ENCODE data around the gene NID1. TPM values are rescaled to one million over a fixed set of nuclear protein-coding genes. Genes with fewer than 3 reads are reported as not detected.

The NID1 gene
- polyA plus RNA-seq, 1 donor = 76.0 TPM

- DNase-seq = no peak
- no peaks in the 10 kb centered on the region for H3K4me1 ChIP-seq (ENCODE audit: control insufficient read depth, insufficient read depth, low read length)
- no peaks in the 10 kb centered on the region for H3K27me3 ChIP-seq (ENCODE audit: control insufficient read depth, insufficient read depth, low read length)
- no peaks in the 10 kb centered on the region for H3K9me3 ChIP-seq (ENCODE audit: control insufficient read depth, low read depth, low read length)
- H3K36me3 ChIP-seq (ENCODE audit: control insufficient read depth, insufficient read depth, low read length) = peaks cover 15% of the 10 kb centered on the region
- no peak overlapping the region for H3K27ac ChIP-seq (ENCODE audit: low read length)
- no peak overlapping the region for H3K4me3 ChIP-seq (ENCODE audit: low read length)
- 40% methylated on average over 1 of the region's 5 CpGs for WGBS (ENCODE audit: insufficient coverage, low lambda C conversion rate)
Measured at GRCh38 chr1:235997931-235998330, 67.0 kb downstream of the NID1 start.

- no peak for DNase-seq
- WGBS (ENCODE audit: insufficient coverage, low lambda C conversion rate) = no CpG with 5 or more reads among the region's 5 CpGs
- no peak overlapping the region for H3K4me3 ChIP-seq (ENCODE audit: low read length)
- H3K9me3 ChIP-seq (ENCODE audit: control insufficient read depth, low read depth, low read length) = no peaks in the 10 kb centered on the region
- peaks cover 21% of the 10 kb centered on the region for H3K36me3 ChIP-seq (ENCODE audit: control insufficient read depth, insufficient read depth, low read length)
- no peaks in the 10 kb centered on the region for H3K4me1 ChIP-seq (ENCODE audit: control insufficient read depth, insufficient read depth, low read length)
- H3K27me3 ChIP-seq (ENCODE audit: control insufficient read depth, insufficient read depth, low read length) = no peaks in the 10 kb centered on the region
- no peak overlapping the region for H3K27ac ChIP-seq (ENCODE audit: low read length)
Measured at GRCh38 chr1:235997049-235997448, 67.8 kb downstream of the NID1 start.

- Histone ChIP-seq H3K27ac (ENCODE audit: low read length) (no peak overlapping the region), H3K9me3 (ENCODE audit: control insufficient read depth, low read depth, low read length) (no peaks in the 10 kb centered on the region), H3K4me3 (ENCODE audit: low read length) (no peak overlapping the region), H3K27me3 (ENCODE audit: control insufficient read depth, insufficient read depth, low read length) (no peaks in the 10 kb centered on the region), H3K36me3 (ENCODE audit: control insufficient read depth, insufficient read depth, low read length) (peaks cover 22% of the 10 kb centered on the region), H3K4me1 (ENCODE audit: control insufficient read depth, insufficient read depth, low read length) (no peaks in the 10 kb centered on the region)
- WGBS (ENCODE audit: insufficient coverage, low lambda C conversion rate) = no CpG with 5 or more reads among the region's 4 CpGs
- no peak for DNase-seq
Measured at GRCh38 chr1:235996048-235996785, 68.7 kb downstream of the NID1 start.

- no CpG with 5 or more reads among the region's 3 CpGs for WGBS (ENCODE audit: insufficient coverage, low lambda C conversion rate)
- DNase-seq = no peak
- no peaks in the 10 kb centered on the region for H3K27me3 ChIP-seq (ENCODE audit: control insufficient read depth, insufficient read depth, low read length)
- H3K9me3 ChIP-seq (ENCODE audit: control insufficient read depth, low read depth, low read length) = no peaks in the 10 kb centered on the region
- peaks cover 29% of the 10 kb centered on the region for H3K36me3 ChIP-seq (ENCODE audit: control insufficient read depth, insufficient read depth, low read length)
- no peak overlapping the region for H3K27ac ChIP-seq (ENCODE audit: low read length)
- no peaks in the 10 kb centered on the region for H3K4me1 ChIP-seq (ENCODE audit: control insufficient read depth, insufficient read depth, low read length)
- H3K4me3 ChIP-seq (ENCODE audit: low read length) = no peak overlapping the region
Measured at GRCh38 chr1:235995511-235995910, 69.4 kb downstream of the NID1 start.

- peaks cover 6% of the 10 kb centered on the region for H3K9me3 ChIP-seq (ENCODE audit: control insufficient read depth, low read depth, low read length)
- H3K36me3 ChIP-seq (ENCODE audit: control insufficient read depth, insufficient read depth, low read length) = peaks cover 42% of the 10 kb centered on the region
- WGBS (ENCODE audit: insufficient coverage, low lambda C conversion rate) = 100% methylated on average over 4 of the region's 31 CpGs
- no peak overlapping the region for H3K27ac ChIP-seq (ENCODE audit: low read length)
- no peaks in the 10 kb centered on the region for H3K27me3 ChIP-seq (ENCODE audit: control insufficient read depth, insufficient read depth, low read length)
- H3K4me1 ChIP-seq (ENCODE audit: control insufficient read depth, insufficient read depth, low read length) = no peaks in the 10 kb centered on the region
- DNase-seq = no peak
- no peak overlapping the region for H3K4me3 ChIP-seq (ENCODE audit: low read length)
Measured at GRCh38 chr1:235993652-235994051, 71.2 kb downstream of the NID1 start.

- Histone ChIP-seq H3K4me3 (ENCODE audit: low read length) (no peak overlapping the region), H3K4me1 (ENCODE audit: control insufficient read depth, insufficient read depth, low read length) (no peaks in the 10 kb centered on the region), H3K27ac (ENCODE audit: low read length) (no peak overlapping the region), H3K36me3 (ENCODE audit: control insufficient read depth, insufficient read depth, low read length) (peaks cover 40% of the 10 kb centered on the region), H3K9me3 (ENCODE audit: control insufficient read depth, low read depth, low read length) (peaks cover 6% of the 10 kb centered on the region), H3K27me3 (ENCODE audit: control insufficient read depth, insufficient read depth, low read length) (no peaks in the 10 kb centered on the region)
- WGBS (ENCODE audit: insufficient coverage, low lambda C conversion rate) = 100% methylated on average over 1 of the region's 7 CpGs
- no peak for DNase-seq
Measured at GRCh38 chr1:235992868-235993267, 72.0 kb downstream of the NID1 start.

GRCh38 chr1:235992346-235992745 is 72.5 kb downstream of the NID1 start:
- Histone ChIP-seq H3K4me3 (ENCODE audit: low read length) (no peak overlapping the region), H3K4me1 (ENCODE audit: control insufficient read depth, insufficient read depth, low read length) (no peaks in the 10 kb centered on the region), H3K27me3 (ENCODE audit: control insufficient read depth, insufficient read depth, low read length) (peaks cover 2% of the 10 kb centered on the region), H3K27ac (ENCODE audit: low read length) (no peak overlapping the region), H3K36me3 (ENCODE audit: control insufficient read depth, insufficient read depth, low read length) (peaks cover 40% of the 10 kb centered on the region), H3K9me3 (ENCODE audit: control insufficient read depth, low read depth, low read length) (peaks cover 6% of the 10 kb centered on the region)
- no peak for DNase-seq
- no CpG with 5 or more reads among the region's 13 CpGs for WGBS (ENCODE audit: insufficient coverage, low lambda C conversion rate)

- no peak for DNase-seq
- H3K4me1 ChIP-seq (ENCODE audit: control insufficient read depth, insufficient read depth, low read length) = no peaks in the 10 kb centered on the region
- no CpG with 5 or more reads among the region's 3 CpGs for WGBS (ENCODE audit: insufficient coverage, low lambda C conversion rate)
- H3K27me3 ChIP-seq (ENCODE audit: control insufficient read depth, insufficient read depth, low read length) = peaks cover 3% of the 10 kb centered on the region
- no peak overlapping the region for H3K4me3 ChIP-seq (ENCODE audit: low read length)
- no peak overlapping the region for H3K27ac ChIP-seq (ENCODE audit: low read length)
- peaks cover 36% of the 10 kb centered on the region for H3K36me3 ChIP-seq (ENCODE audit: control insufficient read depth, insufficient read depth, low read length)
- H3K9me3 ChIP-seq (ENCODE audit: control insufficient read depth, low read depth, low read length) = peaks cover 6% of the 10 kb centered on the region
Measured at GRCh38 chr1:235990330-235990795, 74.5 kb downstream of the NID1 start.

GRCh38 chr1:235989105-235989504 is 75.8 kb downstream of the NID1 start:
- H3K9me3 ChIP-seq (ENCODE audit: control insufficient read depth, low read depth, low read length) = peaks cover 6% of the 10 kb centered on the region
- DNase-seq = no peak
- no peak overlapping the region for H3K27ac ChIP-seq (ENCODE audit: low read length)
- no peak overlapping the region for H3K4me3 ChIP-seq (ENCODE audit: low read length)
- no peaks in the 10 kb centered on the region for H3K4me1 ChIP-seq (ENCODE audit: control insufficient read depth, insufficient read depth, low read length)
- WGBS (ENCODE audit: insufficient coverage, low lambda C conversion rate) = no CpG with 5 or more reads among the region's 1 CpG
- H3K27me3 ChIP-seq (ENCODE audit: control insufficient read depth, insufficient read depth, low read length) = peaks cover 3% of the 10 kb centered on the region
- H3K36me3 ChIP-seq (ENCODE audit: control insufficient read depth, insufficient read depth, low read length) = peaks cover 36% of the 10 kb centered on the region

GRCh38 chr1:235986869-235987268 is 78.0 kb downstream of the NID1 start:
- Histone ChIP-seq H3K9me3 (ENCODE audit: control insufficient read depth, low read depth, low read length) (peaks cover 6% of the 10 kb centered on the region), H3K4me3 (ENCODE audit: low read length) (no peak overlapping the region), H3K36me3 (ENCODE audit: control insufficient read depth, insufficient read depth, low read length) (peaks cover 31% of the 10 kb centered on the region), H3K4me1 (ENCODE audit: control insufficient read depth, insufficient read depth, low read length) (no peaks in the 10 kb centered on the region), H3K27me3 (ENCODE audit: control insufficient read depth, insufficient read depth, low read length) (peaks cover 3% of the 10 kb centered on the region), H3K27ac (ENCODE audit: low read length) (no peak overlapping the region)
- 83% methylated on average over 1 of the region's 3 CpGs for WGBS (ENCODE audit: insufficient coverage, low lambda C conversion rate)
- DNase-seq = no peak

Data from large intestine (tissue), 3 donors.